Tibial nerve (tissue), 3 donors: ENCODE results near the gene TRIM24.
A peak's percentile ranks its signal among the peaks of the same experiment; 100 is the strongest.

Experiments used
- CTCF ChIP-seq, 5 experiments: fragments of 200-600 bp in 3 of 5; fragments of 450-650 bp in 2 of 5; sonication (generic) in 3 of 5; IDR thresholded peaks; one replicate each; pipeline ENCODE4 v1.5.1; 2016 to 2019; ENCODE audit warnings: antibody characterized with exemption in 5 of 5, mild to moderate bottlenecking in 3 of 5, moderate library complexity in 2 of 5
- POLR2A ChIP-seq, 2 donors: fragments of 450-650 bp; IDR thresholded peaks; one replicate each; pipeline ENCODE4 v1.6.1; 2017; ENCODE audit warnings: antibody characterized with exemption in 2 of 2, mild to moderate bottlenecking in 2 of 2, moderate library complexity in 2 of 2

- TF ChIP-seq CTCF (IDR thresholded peaks at IDR 0.05) (peak in 4 of 5 experiments; percentile 17 to 62 (median 41)), POLR2A (IDR thresholded peaks at IDR 0.05) (no peak)
Measured at GRCh38 chr7:138459413-138460175, 465 bp upstream of the TRIM24 start.
